Measurements from ENCODE around the gene AHDC1. TPM values are rescaled to one million over a fixed set of nuclear protein-coding genes. Genes with fewer than 3 reads are reported as not detected.
A peak's percentile ranks its signal among the peaks of the same experiment; 100 is the strongest.

AHDC1 gene
- total and polyA plus RNA-seq, 9 of the 15 experiments (the other 6 are each of a cell fraction or from before 2014, with no cell fraction given), result 0.21 to 36.4 (median 4.7) TPM

- intact Hi-C loops (cut with micrococcal nuclease) (loop anchor here (5.0 kb wide), 1 partner anchor 102 kb away; no protein-coding TSS in a partner anchor), in situ Hi-C loops (cut with MboI) (no loop called here)
- Histone ChIP-seq H4K20me1 (replicated peaks; ENCODE audit: control insufficient read depth, insufficient read depth, low read length) (no peaks in the 10 kb centered on the region), H2AFZ (ENCODE audit: low read depth, low read length) (peak overlapping the region; percentile 89), H3K36me3 (ENCODE audit: control insufficient read depth, insufficient read depth, low read length) (no peaks in the 10 kb centered on the region), H3K4me1 (replicated peaks in 1 of 2; ENCODE audit: control insufficient read depth in 2 of 2, insufficient read depth in 2 of 2, low read length in 2 of 2) (peaks cover 22 to 30% of the 10 kb centered on the region in 2 experiments; a peak in 4 of 5 replicates), H3K9me3 (replicated peaks; ENCODE audit: control insufficient read depth, insufficient read depth, low read depth, low read length) (no peaks in the 10 kb centered on the region), H3K27ac (ENCODE audit: extremely low read depth, low read depth, low read length) (peak overlapping the region; percentile 59), H3K27me3 (ENCODE audit: control insufficient read depth in 2 of 2, insufficient read depth in 2 of 2, low read length in 2 of 2) (no peaks in the 10 kb centered on the region), H3K79me2 (ENCODE audit: control insufficient read depth, insufficient read depth, low read length) (no peaks in the 10 kb centered on the region), H3K9me1 (ENCODE audit: control insufficient read depth, insufficient read depth, low read length) (no peaks in the 10 kb centered on the region), H3K9ac (ENCODE audit: insufficient read depth in 1 of 2, low read depth in 2 of 2, low read length in 2 of 2) (peak overlapping the region; percentile 35 to 85), H3K4me2 (ENCODE audit: insufficient read depth, low read length) (no peak overlapping the region), H3K4me3 (no peak overlapping the region)
- FAIRE-seq (no peak), ATAC-seq (peak; percentile 25; the same call in 1 of the 3 replicates), DNase-seq (ENCODE audit: extremely low read depth in 1 of 4, low spot score in 3 of 4) (peak in 1 of 4 experiments; percentile 61)
- ChIA-PET CTCF (ENCODE audit: low intra/inter-chr PET ratio) (no interaction called here), POLR2A (interaction anchor here (0.8 to 1.9 kb wide), 5 partner anchors 10 to 90 kb away, joined by 3 to 8 read pairs (median 4); no protein-coding TSS in a partner anchor)
- no TSS peak for BruUV-seq (replicated peaks)
- WGBS (ENCODE audit: insufficient coverage, low coverage, missing lambda C conversion rate), result 45% methylated on average over 5 of the region's 5 CpGs
- 0 out of 2 replicates have a peak, but pooled peaks have one; percentile 17 for TF ChIP-seq DPF2 (IDR thresholded peaks at IDR 0.05)
- TF ChIP-seq JUND (IDR thresholded peaks at IDR 0.05; ENCODE audit: borderline replicate concordance, low read depth, low read length), result no peak
- TF ChIP-seq JUND (tag; IDR thresholded peaks at IDR 0.05; ENCODE audit: borderline replicate concordance, low read depth, low read length), result no peak
- no peak for TF ChIP-seq RBFOX2 (IDR thresholded peaks at IDR 0.05; ENCODE audit: low read depth, low read length)
- peak; percentile 50 for TF ChIP-seq DACH1 (IDR thresholded peaks at IDR 0.05; ENCODE audit: partially characterized antibody)
- TF ChIP-seq PML (IDR thresholded peaks at IDR 0.05; ENCODE audit: low read length), result no peak
- no peak for TF ChIP-seq ZNF511 (CRISPR knock-in tag; IDR thresholded peaks at IDR 0.05)
- TF ChIP-seq TAF15 (IDR thresholded peaks at IDR 0.05; ENCODE audit: low read depth, low read length), result no peak
- TF ChIP-seq HMGXB4 (CRISPR knock-in tag; IDR thresholded peaks at IDR 0.05), result no peak
- no peak for TF ChIP-seq ZNF644 (tag; IDR thresholded peaks at IDR 0.05; ENCODE audit: low read depth)
- TF ChIP-seq ZNF592 (IDR thresholded peaks at IDR 0.05), result peak; percentile 9; the same call in 1 of the 2 replicates
- no peak for TF ChIP-seq HOMEZ (CRISPR knock-in tag; IDR thresholded peaks at IDR 0.05)
- peak; percentile 4 for TF ChIP-seq RBM25 (IDR thresholded peaks at IDR 0.05; ENCODE audit: low read depth, low read length, severe bottlenecking)
- TF ChIP-seq ZNF140 (CRISPR knock-in tag; IDR thresholded peaks at IDR 0.05), result no peak
Measured at GRCh38 chr1:27505420-27505680, 98.6 kb downstream of the AHDC1 start.

Data from K562 (cell line).